Endothelial cell of umbilical vein (primary cell): ENCODE data around the gene TJP3. TPM values are rescaled to one million over a fixed set of nuclear protein-coding genes. Genes with fewer than 3 reads are reported as not detected.

ENCODE experiments used
- BruUV-seq: library from RNA; stranded (reverse); fragments of 400-500 nt; replicated peaks from 2 replicates; lab custom pipeline; 2021; lab: Mats Ljungman, UMichigan
- CTCF ChIA-PET: fragments of 300-600, 350-600 bp; sonication (Branson Sonifier 250); formaldehyde crosslinking; loops from one replicate; lab custom pipeline; 2021; ENCODE audit warnings: antibody characterized with exemption, inconsistent platforms; lab: Charles Lee
- POLR2A ChIA-PET: fragments of 300-600, 350-600 bp; sonication (Branson Sonifier 250); formaldehyde crosslinking; loops from one replicate; lab custom pipeline; 2021; ENCODE audit warnings: antibody characterized with exemption, inconsistent platforms; lab: Charles Lee
- DNase-seq: peaks from one replicate; pipeline ENCODE4 v3.0.0-alpha.2; 2011; ENCODE audit warnings: low read depth, low spot score
- FAIRE-seq: peaks from 2 replicates; lab custom pipeline; 2011; peaks lifted over from hg19 to GRCh38; lab: Jason Lieb, UNC
- H2AFZ ChIP-seq: 2 replicates; pipeline ENCODE4 v1.6.0; 2012; ENCODE audit warnings: low read depth, low read length, control low read depth, inconsistent platforms
- H3K27ac ChIP-seq: 2 replicates; pipeline ENCODE4 v1.5.1; 2011; ENCODE audit warnings: low read depth, mild to moderate bottlenecking, control low read depth, low read length, moderate library complexity; ENCODE audit not compliant: insufficient read depth
- H3K27me3 ChIP-seq, 2 experiments: 2 replicates each; pipeline versions ENCODE4 v1.6.0 to v1.6.1; 2011; ENCODE audit warnings: low read length in 2 of 2, mixed read lengths in 1 of 2; ENCODE audit not compliant: control insufficient read depth in 2 of 2, insufficient read depth in 2 of 2
- H3K36me3 ChIP-seq, 2 experiments: 2 replicates in 1 of 2; 3 replicates in 1 of 2; pipeline ENCODE4 v1.5.1; 2011; ENCODE audit warnings: low read length in 2 of 2, mild to moderate bottlenecking in 1 of 2, moderate library complexity in 1 of 2; ENCODE audit not compliant: control insufficient read depth in 2 of 2, insufficient read depth in 2 of 2; ENCODE audit errors: extremely low read depth in 1 of 2
- H3K4me1 ChIP-seq: 3 replicates; pipeline ENCODE4 v1.5.1; 2011; ENCODE audit warnings: mild to moderate bottlenecking, low read length; ENCODE audit not compliant: control insufficient read depth, insufficient read depth; ENCODE audit errors: extremely low read depth
- H3K4me2 ChIP-seq: 2 replicates; pipeline ENCODE4 v1.6.1; 2011; ENCODE audit warnings: low read length, control low read depth, mixed read lengths; ENCODE audit not compliant: insufficient read depth
- H3K4me3 ChIP-seq, 3 experiments: fragments of 200-600 bp in 1 of 3; sonication (generic), shearing (Covaris generic) in 1 of 3; replicated peaks in 1 of 3; 2 replicates each; pipeline ENCODE4 v1.5.1; 2011 to 2016; ENCODE audit warnings: control low read depth in 3 of 3, low read length in 3 of 3, mild to moderate bottlenecking in 2 of 3, inconsistent platforms in 1 of 3, low read depth in 1 of 3, moderate library complexity in 1 of 3; ENCODE audit not compliant: insufficient read depth in 1 of 3
- H3K79me2 ChIP-seq: 2 replicates; pipeline ENCODE4 v1.6.0; 2012; ENCODE audit warnings: low read length, inconsistent platforms; ENCODE audit not compliant: control insufficient read depth, insufficient read depth
- H3K9ac ChIP-seq: replicated peaks from 2 replicates; pipeline ENCODE3; 2011; ENCODE audit warnings: low read length, control low read depth; ENCODE audit not compliant: insufficient read depth; ENCODE audit errors: extremely low read depth
- H3K9me1 ChIP-seq: replicated peaks from 3 replicates; pipeline ENCODE4 v1.6.0; 2011; ENCODE audit warnings: mild to moderate bottlenecking, low read length; ENCODE audit not compliant: control insufficient read depth, insufficient read depth; ENCODE audit errors: extremely low read depth
- H3K9me3 ChIP-seq: replicated peaks from 2 replicates; pipeline ENCODE4 v1.5.1; 2012; ENCODE audit warnings: low read length, inconsistent platforms; ENCODE audit not compliant: control insufficient read depth, insufficient read depth
- H4K20me1 ChIP-seq: replicated peaks from 2 replicates; pipeline ENCODE3; 2011; ENCODE audit warnings: mild to moderate bottlenecking, low read length; ENCODE audit not compliant: control insufficient read depth, insufficient read depth; ENCODE audit errors: extremely low read depth
- EZH2 ChIP-seq: IDR thresholded peaks from 2 replicates; pipeline ENCODE4 v1.6.1; 2012; ENCODE audit warnings: borderline replicate concordance, low read depth, mild to moderate bottlenecking, moderate library complexity, low read length, inconsistent platforms; ENCODE audit not compliant: severe bottlenecking
- FOS ChIP-seq: IDR thresholded peaks from 2 replicates; pipeline ENCODE4 v1.6.1; 2011; ENCODE audit warnings: mild to moderate bottlenecking, low read length, moderate library complexity, borderline replicate concordance; ENCODE audit not compliant: insufficient read depth
- GATA2 ChIP-seq: IDR thresholded peaks from 2 replicates; pipeline ENCODE4 v1.7.0; 2011; ENCODE audit warnings: low read depth, mild to moderate bottlenecking, moderate library complexity, mixed read lengths, low read length; ENCODE audit not compliant: insufficient read length, insufficient read depth
- JUN ChIP-seq: IDR thresholded peaks from 2 replicates; pipeline ENCODE4 v1.6.1; 2011; ENCODE audit warnings: borderline replicate concordance, low read depth; ENCODE audit not compliant: insufficient read length, insufficient read depth
- MAX ChIP-seq: IDR thresholded peaks from 2 replicates; pipeline ENCODE4 v1.6.1; 2011; ENCODE audit not compliant: insufficient read depth, insufficient read length
- MYC ChIP-seq: IDR thresholded peaks from one replicate; pipeline ENCODE4 v1.6.1; 2011; ENCODE audit warnings: mild to moderate bottlenecking, low read depth, low read length
- POLR2A ChIP-seq: IDR thresholded peaks from 2 replicates; pipeline ENCODE4 v1.6.1; 2012; ENCODE audit warnings: low read depth, mild to moderate bottlenecking, control low read depth, low read length
- POLR2AphosphoS5 ChIP-seq: IDR thresholded peaks from 2 replicates; pipeline ENCODE4 v1.6.1; 2012; ENCODE audit warnings: low read depth, mild to moderate bottlenecking, control low read depth, low read length, moderate library complexity; ENCODE audit not compliant: insufficient read depth
- dilution Hi-C: fragments of 300-500 bp; cut with MboI; formaldehyde crosslinking; loops from one replicate; pipeline ENCODE4 v1.15.0; 2019; ENCODE audit warnings: low sequenced_read_pairs; ENCODE audit not compliant: extremely low pct_ligation_motif_present
- intact Hi-C: fragments of 100-400 bp; cut with micrococcal nuclease; formaldehyde crosslinking; loops from one replicate; pipeline ENCODE4 v1.10.0; 2022
- polyA plus RNA-seq, 4 experiments: library from polyadenylated mRNA; depleted of rRNA in 3 of 4; stranded (reverse) in 3 of 4; unstranded in 1 of 4; fragments of >200 nt; gene quantifications; 2 replicates each; pipeline versions ENCODE4 v1.2.1 to v1.2.3, GENCODE V29; 2011 to 2012; ENCODE audit warnings: missing spikeins in 1 of 4
- total RNA-seq: library from RNA; stranded (reverse); gene quantifications from 2 replicates; pipeline ENCODE4 v1.2.3, GENCODE V29; 2021
- TF ChIP-seq, protein P1 (sequence below), 2 donors: IDR thresholded peaks; 1 replicate in 1 of 2; 2 replicates in 1 of 2; pipeline ENCODE4 v1.5.1; 2011; ENCODE audit warnings: low read length in 2 of 2, mild to moderate bottlenecking in 2 of 2, moderate library complexity in 2 of 2, control low read depth in 1 of 2, inconsistent platforms in 1 of 2, low read depth in 1 of 2; ENCODE audit not compliant: insufficient read depth in 1 of 2; ENCODE audit errors: extremely low read depth in 1 of 2

TJP3 gene
- total and polyA plus RNA-seq, 2 donors (not counting 3 experiments of a cell fraction or from before 2014, with no cell fraction given) = 0.10 TPM; not detected in 1

GRCh38 chr19:3792114-3792513, 83.9 kb downstream of the TJP3 start:
- no peak overlapping the region for H3K9ac ChIP-seq
- DNase-seq = no peak
- dilution Hi-C loops (no loop called here), intact Hi-C loops (no loop called here)
- H3K4me1 ChIP-seq = no peaks in the 10 kb centered on the region
- H3K79me2 ChIP-seq = no peaks in the 10 kb centered on the region
- H3K9me3 ChIP-seq = no peaks in the 10 kb centered on the region
- ChIA-PET POLR2A (no interaction called here), CTCF (no interaction called here)
- H2AFZ ChIP-seq = no peak overlapping the region
- no peak overlapping the region for H3K4me3 ChIP-seq
- no peaks in the 10 kb centered on the region for H3K9me1 ChIP-seq
- no peaks in the 10 kb centered on the region for H4K20me1 ChIP-seq
- H3K4me2 ChIP-seq = no peak overlapping the region
- no peaks in the 10 kb centered on the region for H3K36me3 ChIP-seq
- H3K27ac ChIP-seq = no peak overlapping the region
- no peak for FAIRE-seq
- H3K27me3 ChIP-seq = no peaks in the 10 kb centered on the region
- BruUV-seq = no TSS peak
- TF ChIP-seq MYC (no peak), POLR2A (no peak), JUN (no peak), GATA2 (no peak), POLR2AphosphoS5 (no peak), MAX (no peak), EZH2 (no peak), FOS (no peak)
- TF ChIP-seq, protein P1, sequence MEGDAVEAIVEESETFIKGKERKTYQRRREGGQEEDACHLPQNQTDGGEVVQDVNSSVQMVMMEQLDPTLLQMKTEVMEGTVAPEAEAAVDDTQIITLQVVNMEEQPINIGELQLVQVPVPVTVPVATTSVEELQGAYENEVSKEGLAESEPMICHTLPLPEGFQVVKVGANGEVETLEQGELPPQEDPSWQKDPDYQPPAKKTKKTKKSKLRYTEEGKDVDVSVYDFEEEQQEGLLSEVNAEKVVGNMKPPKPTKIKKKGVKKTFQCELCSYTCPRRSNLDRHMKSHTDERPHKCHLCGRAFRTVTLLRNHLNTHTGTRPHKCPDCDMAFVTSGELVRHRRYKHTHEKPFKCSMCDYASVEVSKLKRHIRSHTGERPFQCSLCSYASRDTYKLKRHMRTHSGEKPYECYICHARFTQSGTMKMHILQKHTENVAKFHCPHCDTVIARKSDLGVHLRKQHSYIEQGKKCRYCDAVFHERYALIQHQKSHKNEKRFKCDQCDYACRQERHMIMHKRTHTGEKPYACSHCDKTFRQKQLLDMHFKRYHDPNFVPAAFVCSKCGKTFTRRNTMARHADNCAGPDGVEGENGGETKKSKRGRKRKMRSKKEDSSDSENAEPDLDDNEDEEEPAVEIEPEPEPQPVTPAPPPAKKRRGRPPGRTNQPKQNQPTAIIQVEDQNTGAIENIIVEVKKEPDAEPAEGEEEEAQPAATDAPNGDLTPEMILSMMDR (IDR thresholded peaks at IDR 0.05; ENCODE audit: extremely low read depth in 1 of 2, insufficient read depth in 1 of 2, low read depth in 1 of 2, low read length in 2 of 2) = no peak
